Gastroesophageal sphincter (tissue), 4 donors: Measurements from ENCODE around the gene TNN. TPM values are rescaled to one million over a fixed set of nuclear protein-coding genes. Genes with fewer than 3 reads are reported as not detected.

Experiments
- ATAC-seq: fragments of 150-250 bp; one replicate; pipeline ENCODE4 v1.9.1; 2016; ENCODE audit warnings: mild to moderate bottlenecking, moderate library complexity
- H3K27ac ChIP-seq, 4 donors: fragments of 200-600 bp; sonication (generic) in 3 of 4; 1 replicate in 3 of 4; 2 replicates in 1 of 4; pipeline ENCODE4 v1.5.1; 2016 to 2019
- H3K27me3 ChIP-seq: fragments of 200-600 bp; sonication (generic); one replicate; pipeline ENCODE4 v1.5.1; 2019
- H3K36me3 ChIP-seq, 2 donors: fragments of 200-600 bp; sonication (generic); one replicate each; pipeline ENCODE4 v1.5.1; 2019; ENCODE audit warnings: control low read depth in 1 of 2
- H3K4me1 ChIP-seq, 3 donors: fragments of 200-600 bp; sonication (generic); 1 replicate in 2 of 3; 2 replicates in 1 of 3; pipeline ENCODE4 v1.5.1; 2016 to 2019; ENCODE audit warnings: control low read depth in 2 of 3
- H3K4me3 ChIP-seq, 2 donors: fragments of 200-600 bp; sonication (generic); one replicate each; pipeline ENCODE4 v1.5.1; 2019; ENCODE audit warnings: mild to moderate bottlenecking in 1 of 2, moderate library complexity in 1 of 2
- H3K9me3 ChIP-seq, 3 donors: fragments of 200-600 bp; sonication (generic); one replicate each; pipeline ENCODE4 v1.5.1; 2017 to 2019; ENCODE audit warnings: control low read depth in 2 of 3
- CTCF ChIP-seq, 4 experiments: fragments of 200-600 bp in 2 of 4; fragments of 450-650 bp in 2 of 4; sonication (generic) in 1 of 4; IDR thresholded peaks; one replicate each; pipeline ENCODE4 v1.5.1; 2017 to 2019; ENCODE audit warnings: antibody characterized with exemption in 4 of 4, mild to moderate bottlenecking in 2 of 4, moderate library complexity in 2 of 4
- EP300 ChIP-seq: sonication (generic); formaldehyde crosslinking; IDR thresholded peaks from one replicate; pipeline ENCODE4 v1.6.1; 2017; ENCODE audit warnings: antibody characterized with exemption, mild to moderate bottlenecking
- POLR2A ChIP-seq, 2 donors: fragments of 450-650 bp; IDR thresholded peaks; one replicate each; pipeline ENCODE4 v1.6.1; 2017; ENCODE audit warnings: antibody characterized with exemption in 2 of 2, mild to moderate bottlenecking in 2 of 2, moderate library complexity in 1 of 2
- POLR2AphosphoS5 ChIP-seq: sonication (generic); formaldehyde crosslinking; IDR thresholded peaks from one replicate; pipeline ENCODE4 v1.6.1; 2017; ENCODE audit warnings: antibody characterized with exemption
- WGBS, 2 donors: methylation state at CpG; one replicate each; pipeline ENCODE4 v1.1.5; 2018; ENCODE audit warnings: low coverage in 1 of 2; 5-methylcytosine and 5-hydroxymethylcytosine counted together
- total RNA-seq, 4 donors: library from RNA; depleted of rRNA; stranded (reverse); fragments of >200 nt; gene quantifications; one replicate each; pipeline ENCODE4 v1.1.0, GENCODE V29; 2016

Gene TNN
- total RNA-seq, 4 donors from 2014 or later, result 0.23 to 0.92 (median 0.47) TPM; not detected in 1

- H3K36me3 ChIP-seq, result no peaks in the 10 kb centered on the region
- no peaks in the 10 kb centered on the region for H3K9me3 ChIP-seq
- no peak for ATAC-seq
- H3K4me3 ChIP-seq, result no peak overlapping the region
- no peak for TF ChIP-seq CTCF (IDR thresholded peaks at IDR 0.05)
- no peak for TF ChIP-seq POLR2A (IDR thresholded peaks at IDR 0.05)
- TF ChIP-seq EP300, result no peak
- TF ChIP-seq POLR2AphosphoS5, result no peak
- peaks cover 0 to 22% (median 10%) of the 10 kb centered on the region in 3 donors for H3K4me1 ChIP-seq
- no peaks in the 10 kb centered on the region for H3K27me3 ChIP-seq
- H3K27ac ChIP-seq, result no peak overlapping the region
- 83% methylated on average over 1 of the region's 5 CpGs; no CpG with 5 or more reads in 1 of the 2 donors for WGBS, 2 donors
These were observed 6.0 kb downstream of the TNN start for GRCh38 chr1:175073633-175074032.

- no peaks in the 10 kb centered on the region for H3K9me3 ChIP-seq
- no peaks in the 10 kb centered on the region for H3K27me3 ChIP-seq
- TF ChIP-seq POLR2A (IDR thresholded peaks at IDR 0.05), result no peak
- TF ChIP-seq CTCF (IDR thresholded peaks at IDR 0.05), result no peak
- no peak for TF ChIP-seq POLR2AphosphoS5
- TF ChIP-seq EP300, result no peak
- H3K4me3 ChIP-seq, result no peak overlapping the region
- peaks cover 0 to 22% (median 10%) of the 10 kb centered on the region in 3 donors for H3K4me1 ChIP-seq
- no peak overlapping the region for H3K27ac ChIP-seq
- ATAC-seq, result no peak
- 33 to 79% methylated on average over 1 to 9 of the region's 14 CpGs for WGBS, 2 donors
- no peaks in the 10 kb centered on the region for H3K36me3 ChIP-seq
These were observed 8.2 kb downstream of the TNN start for GRCh38 chr1:175075572-175076568.

- WGBS, 2 donors, result 66% methylated on average over 4 of the region's 12 CpGs; no CpG with 5 or more reads in 1 of the 2 donors
- Histone ChIP-seq H3K27ac (no peak overlapping the region), H3K36me3 (no peaks in the 10 kb centered on the region), H3K4me3 (no peak overlapping the region), H3K9me3 (no peaks in the 10 kb centered on the region), H3K27me3 (no peaks in the 10 kb centered on the region), H3K4me1 (peaks cover 0 to 14% (median 3%) of the 10 kb centered on the region in 3 donors)
- no peak for ATAC-seq
- TF ChIP-seq CTCF (IDR thresholded peaks at IDR 0.05) (no peak), POLR2A (IDR thresholded peaks at IDR 0.05) (no peak), POLR2AphosphoS5 (no peak), EP300 (no peak)
These were observed 9.9 kb downstream of the TNN start for GRCh38 chr1:175077356-175078030.

- 68 to 83% methylated on average over 1 to 2 of the region's 3 CpGs for WGBS, 2 donors
- H3K27me3 ChIP-seq, result no peaks in the 10 kb centered on the region
- ATAC-seq, result no peak
- no peaks in the 10 kb centered on the region for H3K9me3 ChIP-seq
- H3K27ac ChIP-seq, result no peak overlapping the region
- H3K4me3 ChIP-seq, result no peak overlapping the region
- H3K4me1 ChIP-seq, result peaks cover 0 to 2% (median 0%) of the 10 kb centered on the region in 3 donors
- no peak for TF ChIP-seq EP300
- no peak for TF ChIP-seq POLR2A (IDR thresholded peaks at IDR 0.05)
- no peak for TF ChIP-seq CTCF (IDR thresholded peaks at IDR 0.05)
- TF ChIP-seq POLR2AphosphoS5, result no peak
- H3K36me3 ChIP-seq, result no peaks in the 10 kb centered on the region
These were observed 11.0 kb downstream of the TNN start for GRCh38 chr1:175078629-175079028.
